ENCODE measurements around the gene KCTD8. TPM values are rescaled to one million over a fixed set of nuclear protein-coding genes. Genes with fewer than 3 reads are reported as not detected.

The KCTD8 gene
- polyA plus RNA-seq, 3 donors, result not detected

- no peak overlapping the region for H3K27ac ChIP-seq (ENCODE audit: low read depth in 1 of 2, low read length in 2 of 2)
- H3K4me2 ChIP-seq (replicated peaks; ENCODE audit: extremely low read depth, low read length, poor library complexity, severe bottlenecking), result no peak overlapping the region
- Mint-ChIP-seq H3K9me3 (peaks cover 0 to 3% (median 0%) of the 10 kb centered on the region in 7 donors), H3K36me3 (no peaks in the 10 kb centered on the region), H3K4me3 (no peak overlapping the region), H3K4me1 (no peaks in the 10 kb centered on the region), H3K27me3 (ENCODE audit: low read depth in 3 of 3) (no peaks in the 10 kb centered on the region), H3K27ac (no peak overlapping the region)
- no peak overlapping the region for H3K4me3 ChIP-seq (replicated peaks in 1 of 3; ENCODE audit: low read depth in 2 of 3, low read length in 3 of 3)
- no peaks in the 10 kb centered on the region for H3K79me2 ChIP-seq (ENCODE audit: insufficient read depth, low read length)
- H2AFZ ChIP-seq (ENCODE audit: insufficient read depth, low read depth, low read length, poor library complexity, severe bottlenecking), result no peak overlapping the region
- intact Hi-C loops (cut with micrococcal nuclease), result no loop called here
- H3K9me3 ChIP-seq (replicated peaks in 1 of 2; ENCODE audit: control insufficient read depth in 1 of 2, insufficient read depth in 1 of 2, low read length in 2 of 2), result no peaks in the 10 kb centered on the region
- DNase-seq, result no peak
- H3K27me3 ChIP-seq (ENCODE audit: control insufficient read depth in 2 of 2, insufficient read depth in 2 of 2, low read length in 2 of 2), result no peaks in the 10 kb centered on the region
- H3K9ac ChIP-seq (ENCODE audit: insufficient read depth, low read length, poor library complexity, severe bottlenecking), result no peak overlapping the region
- WGBS (ENCODE audit: insufficient coverage), result no CpG with 5 or more reads among the region's 1 CpG
- no peak for TF ChIP-seq CTCF (IDR thresholded peaks at IDR 0.05)
- no peaks in the 10 kb centered on the region for H3K36me3 ChIP-seq (replicated peaks in 1 of 2; ENCODE audit: control insufficient read depth in 1 of 2, insufficient read depth in 2 of 2, low read length in 2 of 2)
- H3K4me1 ChIP-seq (ENCODE audit: control insufficient read depth in 1 of 2, insufficient read depth in 2 of 2, low read length in 2 of 2), result no peaks in the 10 kb centered on the region
- H4K20me1 ChIP-seq (ENCODE audit: insufficient read depth, low read length), result no peaks in the 10 kb centered on the region
These were observed 288.6 kb downstream of the KCTD8 start for GRCh38 chr4:44159991-44160390.

GRCh38 chr4:44157611-44158277 is 290.9 kb downstream of the KCTD8 start:
- intact Hi-C loops (cut with micrococcal nuclease), result no loop called here
- no peak for DNase-seq
- Histone ChIP-seq H3K27me3 (ENCODE audit: control insufficient read depth in 2 of 2, insufficient read depth in 2 of 2, low read length in 2 of 2) (no peaks in the 10 kb centered on the region), H3K4me3 (replicated peaks in 1 of 3; ENCODE audit: low read depth in 2 of 3, low read length in 3 of 3) (no peak overlapping the region), H3K79me2 (ENCODE audit: insufficient read depth, low read length) (no peaks in the 10 kb centered on the region), H3K9ac (ENCODE audit: insufficient read depth, low read length, poor library complexity, severe bottlenecking) (no peak overlapping the region), H3K27ac (ENCODE audit: low read depth in 1 of 2, low read length in 2 of 2) (no peak overlapping the region), H3K4me2 (replicated peaks; ENCODE audit: extremely low read depth, low read length, poor library complexity, severe bottlenecking) (no peak overlapping the region), H3K36me3 (replicated peaks in 1 of 2; ENCODE audit: control insufficient read depth in 1 of 2, insufficient read depth in 2 of 2, low read length in 2 of 2) (no peaks in the 10 kb centered on the region), H3K9me3 (replicated peaks in 1 of 2; ENCODE audit: control insufficient read depth in 1 of 2, insufficient read depth in 1 of 2, low read length in 2 of 2) (no peaks in the 10 kb centered on the region), H2AFZ (ENCODE audit: insufficient read depth, low read depth, low read length, poor library complexity, severe bottlenecking) (no peak overlapping the region), H3K4me1 (ENCODE audit: control insufficient read depth in 1 of 2, insufficient read depth in 2 of 2, low read length in 2 of 2) (no peaks in the 10 kb centered on the region), H4K20me1 (ENCODE audit: insufficient read depth, low read length) (no peaks in the 10 kb centered on the region)
- TF ChIP-seq CTCF (IDR thresholded peaks at IDR 0.05), result no peak
- Mint-ChIP-seq H3K9me3 (peaks cover 0 to 3% (median 0%) of the 10 kb centered on the region in 7 donors), H3K4me1 (no peaks in the 10 kb centered on the region), H3K27ac (no peak overlapping the region), H3K4me3 (no peak overlapping the region), H3K27me3 (ENCODE audit: low read depth in 3 of 3) (no peaks in the 10 kb centered on the region), H3K36me3 (no peaks in the 10 kb centered on the region)
- 100% methylated on average over 2 of the region's 6 CpGs for WGBS (ENCODE audit: insufficient coverage)

Measured in CD14-positive monocyte (primary cell).